GM12872 (cell line): Measurements from ENCODE around the gene ARX.

ENCODE experiments used
- TF ChIP-seq, protein P1 (sequence below): IDR thresholded peaks from 3 replicates; pipeline ENCODE4 v1.5.1; 2011; ENCODE audit warnings: low read depth, mild to moderate bottlenecking, low read length, moderate library complexity; ENCODE audit not compliant: insufficient read depth

The ARX gene

DNA sequence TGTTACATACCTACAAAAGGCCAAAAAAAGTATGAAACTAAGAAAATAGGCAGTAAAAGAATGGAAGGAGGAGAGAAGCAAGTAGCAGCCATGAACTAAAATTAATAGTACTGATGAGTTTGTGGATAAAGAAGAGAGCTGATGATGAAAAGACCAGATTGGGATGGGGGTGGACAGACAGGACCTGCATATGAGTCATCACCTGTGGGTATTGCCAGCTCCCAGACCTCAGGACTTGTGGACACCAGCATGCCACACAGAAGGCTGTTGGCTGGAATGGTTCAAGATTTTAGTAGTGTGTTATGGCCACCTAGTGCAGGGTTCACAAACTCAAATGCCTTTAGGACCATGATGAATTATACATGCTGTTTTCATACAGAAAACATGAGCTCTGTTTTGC lies 58.9 kb downstream of the ARX start:
- TF ChIP-seq, protein P1, sequence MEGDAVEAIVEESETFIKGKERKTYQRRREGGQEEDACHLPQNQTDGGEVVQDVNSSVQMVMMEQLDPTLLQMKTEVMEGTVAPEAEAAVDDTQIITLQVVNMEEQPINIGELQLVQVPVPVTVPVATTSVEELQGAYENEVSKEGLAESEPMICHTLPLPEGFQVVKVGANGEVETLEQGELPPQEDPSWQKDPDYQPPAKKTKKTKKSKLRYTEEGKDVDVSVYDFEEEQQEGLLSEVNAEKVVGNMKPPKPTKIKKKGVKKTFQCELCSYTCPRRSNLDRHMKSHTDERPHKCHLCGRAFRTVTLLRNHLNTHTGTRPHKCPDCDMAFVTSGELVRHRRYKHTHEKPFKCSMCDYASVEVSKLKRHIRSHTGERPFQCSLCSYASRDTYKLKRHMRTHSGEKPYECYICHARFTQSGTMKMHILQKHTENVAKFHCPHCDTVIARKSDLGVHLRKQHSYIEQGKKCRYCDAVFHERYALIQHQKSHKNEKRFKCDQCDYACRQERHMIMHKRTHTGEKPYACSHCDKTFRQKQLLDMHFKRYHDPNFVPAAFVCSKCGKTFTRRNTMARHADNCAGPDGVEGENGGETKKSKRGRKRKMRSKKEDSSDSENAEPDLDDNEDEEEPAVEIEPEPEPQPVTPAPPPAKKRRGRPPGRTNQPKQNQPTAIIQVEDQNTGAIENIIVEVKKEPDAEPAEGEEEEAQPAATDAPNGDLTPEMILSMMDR: no peak

DNA sequence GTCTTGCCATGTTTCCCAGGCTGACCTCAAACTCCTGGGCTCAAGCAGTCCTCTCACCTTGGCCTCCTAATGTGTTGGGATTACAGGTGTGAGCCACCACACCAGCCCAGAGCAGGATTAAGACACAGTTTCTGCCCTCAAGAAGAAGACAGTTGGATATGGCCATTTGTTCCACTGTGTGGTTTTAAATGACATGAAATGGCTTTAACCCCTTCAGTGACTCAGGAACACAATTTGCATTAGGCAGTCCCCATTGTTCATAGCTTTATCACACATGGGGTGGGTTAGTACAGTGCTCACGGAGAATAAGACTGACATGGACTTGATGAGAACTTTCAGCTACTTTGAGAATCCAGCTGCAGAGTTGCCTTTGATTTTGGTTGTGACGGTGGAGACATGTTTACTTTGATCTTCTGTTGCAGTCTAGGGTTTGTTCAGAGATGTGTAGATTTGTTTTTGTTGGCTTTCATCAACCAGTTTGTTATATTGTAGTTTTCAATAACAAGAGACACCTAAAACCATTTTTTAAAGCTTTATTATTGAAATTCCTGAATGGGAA lies 60.3 kb downstream of the ARX start:
- TF ChIP-seq, protein P1: no peak

- TF ChIP-seq, protein P1: no peak
Observed at GRCh38 chrX:24954732-24955131, 61.0 kb downstream of the ARX start.
